Fibroblast of skin of right quadriceps (primary cell): Measurements from ENCODE around the gene TTC31.
A peak's percentile ranks its signal among the peaks of the same experiment; 100 is the strongest.

Experiments
- DNase-seq: peaks from one replicate; pipeline ENCODE4 v3.0.0-alpha.2; 2013

TTC31 gene

GRCh38 chr2:74488643-74489481, 6.0 kb downstream of the TTC31 start:
- no peak for DNase-seq

- no peak for DNase-seq
Measured at GRCh38 chr2:74489906-74490305, 7.0 kb downstream of the TTC31 start.

GRCh38 chr2:74491648-74492544, 9.0 kb downstream of the TTC31 start:
- DNase-seq, result no peak

GRCh38 chr2:74493546-74493945, 10.7 kb downstream of the TTC31 start:
- DNase-seq, result no peak

- DNase-seq, result no peak
Measured at GRCh38 chr2:74495440-74495839, 12.6 kb downstream of the TTC31 start.

DNA sequence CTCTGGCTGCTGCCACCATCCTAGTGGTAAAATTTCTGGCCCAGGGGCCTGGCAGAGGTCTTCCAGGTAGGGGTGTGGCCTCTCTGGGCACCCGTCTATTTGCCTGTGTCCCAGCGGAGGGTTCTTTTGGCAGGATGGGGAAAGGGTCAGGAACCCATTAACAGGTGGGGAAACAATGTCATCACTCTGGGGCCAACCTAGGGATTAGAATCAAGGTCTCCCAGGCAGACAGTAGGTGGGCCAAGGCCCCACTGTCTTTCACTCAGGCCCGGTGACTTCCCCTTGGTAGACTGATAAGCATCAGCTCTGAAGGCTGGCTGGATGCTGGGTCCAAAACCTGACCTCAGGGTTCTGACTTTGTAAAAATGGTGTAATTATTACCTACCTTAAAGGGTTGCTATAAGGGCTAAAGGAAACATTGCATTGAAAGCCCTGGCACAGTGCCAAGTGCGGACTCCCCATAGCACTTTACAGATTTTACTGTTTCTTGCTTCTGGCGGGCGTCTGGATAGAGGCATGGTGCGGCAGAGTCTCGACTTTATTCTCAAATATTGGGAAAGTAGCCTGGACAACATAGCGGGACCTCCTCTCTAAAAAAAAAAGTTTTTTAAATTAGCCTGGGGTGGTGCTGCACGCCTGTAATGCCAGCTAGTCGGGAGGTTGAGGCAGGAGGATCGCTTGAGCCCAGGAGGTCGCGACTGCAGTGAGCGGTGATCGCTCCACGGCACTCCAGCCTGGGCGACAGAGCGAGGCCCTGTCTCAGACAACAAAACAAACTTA, 14.3 kb downstream of the TTC31 start:
- no peak for DNase-seq

DNA sequence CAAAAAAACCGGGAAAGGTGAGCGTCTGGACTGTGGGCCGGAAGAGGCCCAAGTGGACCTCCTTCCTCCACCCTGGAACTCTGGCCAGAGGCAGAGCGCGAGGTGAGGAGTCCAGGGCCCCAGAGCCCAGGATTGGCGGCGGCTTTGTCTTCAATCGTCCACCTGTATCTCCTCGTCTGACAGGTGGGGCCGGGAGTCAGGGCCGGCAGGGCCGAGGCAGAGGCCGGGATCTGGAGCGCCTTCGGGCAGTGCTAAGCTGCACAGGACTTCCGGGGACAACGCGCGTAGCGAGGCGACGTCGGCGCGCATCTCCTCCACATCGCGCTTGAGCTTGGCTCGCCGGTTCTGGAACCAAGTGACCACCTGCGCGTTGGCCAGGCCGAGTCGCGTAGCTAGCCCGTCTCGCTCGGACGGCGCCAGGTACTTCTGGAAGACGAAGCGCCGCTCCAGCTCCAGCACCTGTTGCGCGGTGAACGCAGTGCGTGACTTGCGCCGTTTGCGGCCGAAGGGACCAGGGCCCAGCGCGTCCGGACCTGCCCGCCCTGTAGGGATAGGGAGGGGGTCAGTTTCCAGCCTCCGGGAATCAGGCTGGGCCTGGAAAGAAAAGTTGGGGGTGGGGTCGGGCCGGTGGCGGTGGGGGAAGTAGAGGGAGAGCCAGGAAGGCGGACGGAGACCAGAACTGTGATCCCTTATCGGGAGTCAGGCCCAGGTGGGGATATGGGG, 15.1 kb downstream of the TTC31 start:
- DNase-seq, result no peak

- no peak for DNase-seq
Measured at GRCh38 chr2:74498500-74499266, 15.8 kb downstream of the TTC31 start.

- no peak for DNase-seq
Measured at GRCh38 chr2:74499267-74499939, 16.5 kb downstream of the TTC31 start, which contains the start of gene LBX2. Gene LBX2, minus strand, starts transcription at chr2:74499603. Its CDS starts 66 bp downstream, at chr2:74499537.

DNA sequence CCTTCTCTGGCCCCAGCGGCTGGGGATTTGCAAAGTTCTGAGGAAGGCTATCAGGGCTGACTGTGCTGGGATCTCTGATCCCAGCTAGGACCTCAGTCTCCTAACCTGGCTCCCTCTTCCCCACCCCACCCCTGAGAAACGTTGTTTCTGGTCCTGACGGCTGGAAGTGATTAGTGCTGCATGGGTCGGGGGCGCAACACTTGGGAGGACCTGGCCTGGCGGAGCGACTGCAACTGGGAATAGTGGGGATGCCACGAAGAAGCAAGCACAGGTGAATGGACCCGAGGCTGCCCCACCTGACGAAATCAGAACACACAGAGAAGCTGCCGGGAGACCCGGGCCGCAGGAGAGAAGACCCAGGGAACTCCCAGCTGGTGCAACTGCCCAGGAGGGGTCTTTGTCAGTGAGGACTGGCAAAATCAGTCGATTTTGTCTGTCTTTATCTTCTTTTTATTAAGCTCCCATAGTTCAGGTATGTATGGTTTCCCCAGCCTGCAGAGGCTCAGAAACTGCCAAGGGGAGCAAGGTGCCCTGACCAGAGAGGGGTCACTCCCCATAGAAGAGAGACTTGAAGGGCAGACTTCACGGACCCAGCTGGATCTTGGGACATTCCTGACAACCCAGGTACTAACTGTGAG, 17.2 kb downstream of the TTC31 start:
- no peak for DNase-seq

DNA sequence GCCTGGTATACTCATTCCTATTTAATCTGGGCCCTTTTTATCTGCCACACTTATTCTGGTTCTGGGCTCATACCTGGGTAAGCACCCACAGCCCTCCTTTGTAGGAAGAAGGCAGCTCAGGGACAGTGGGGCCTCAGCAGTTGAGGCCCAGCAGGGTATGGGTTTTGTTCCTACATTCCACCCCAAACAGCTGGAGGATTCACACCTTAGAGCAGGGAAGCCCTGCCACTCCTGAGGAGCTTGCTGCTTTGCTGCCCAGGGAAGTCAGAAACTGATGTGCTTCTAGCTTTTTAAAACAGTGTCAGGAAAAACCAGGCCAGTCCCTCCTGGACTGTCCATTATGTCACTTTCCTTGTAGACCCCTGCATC, 17.7 kb downstream of the TTC31 start:
- no peak for DNase-seq

DNA sequence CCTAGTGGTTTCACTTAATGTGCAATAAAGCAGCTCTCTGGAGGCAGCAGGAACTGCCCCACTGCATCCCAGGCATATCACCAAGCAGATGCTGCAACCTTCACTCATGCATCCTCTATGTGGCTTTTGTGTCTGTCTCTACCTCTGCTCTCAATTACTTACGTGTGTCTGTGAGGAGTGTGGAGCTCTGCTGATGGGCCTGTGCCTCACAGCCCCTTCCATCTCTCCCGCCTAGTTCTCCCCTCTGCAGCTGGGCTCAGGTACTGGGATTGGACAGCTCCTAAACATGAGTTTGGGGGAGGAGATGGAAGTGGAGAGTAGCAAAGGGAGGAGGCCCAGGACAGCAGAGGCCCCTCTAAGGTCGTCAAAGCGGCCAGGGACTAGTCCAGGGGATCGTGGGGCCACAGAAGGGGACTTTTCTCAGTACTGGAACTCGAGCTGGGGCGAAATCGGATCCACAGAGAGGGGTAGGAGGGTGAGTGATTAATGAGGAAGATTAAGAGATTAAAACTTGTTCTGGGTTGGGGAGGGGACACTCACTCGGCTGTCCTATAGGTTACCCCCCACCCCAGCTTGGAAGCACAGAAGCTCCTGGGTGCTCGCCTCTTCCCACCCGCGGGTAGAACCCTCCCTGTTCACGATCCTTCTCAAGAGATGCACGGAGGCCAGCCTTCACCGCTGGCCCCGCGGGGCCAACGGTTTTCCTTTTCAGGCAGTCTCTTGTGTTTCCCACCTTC, 18.6 kb downstream of the TTC31 start:
- DNase-seq, result no peak

GRCh38 chr2:74502147-74502719, 19.4 kb downstream of the TTC31 start:
- no peak for DNase-seq

- peak; percentile 66 for DNase-seq
Measured at GRCh38 chr2:74502720-74503505, 20.0 kb downstream of the TTC31 start.

- DNase-seq, result no peak
Measured at GRCh38 chr2:74503506-74504475, 20.9 kb downstream of the TTC31 start.

DNA sequence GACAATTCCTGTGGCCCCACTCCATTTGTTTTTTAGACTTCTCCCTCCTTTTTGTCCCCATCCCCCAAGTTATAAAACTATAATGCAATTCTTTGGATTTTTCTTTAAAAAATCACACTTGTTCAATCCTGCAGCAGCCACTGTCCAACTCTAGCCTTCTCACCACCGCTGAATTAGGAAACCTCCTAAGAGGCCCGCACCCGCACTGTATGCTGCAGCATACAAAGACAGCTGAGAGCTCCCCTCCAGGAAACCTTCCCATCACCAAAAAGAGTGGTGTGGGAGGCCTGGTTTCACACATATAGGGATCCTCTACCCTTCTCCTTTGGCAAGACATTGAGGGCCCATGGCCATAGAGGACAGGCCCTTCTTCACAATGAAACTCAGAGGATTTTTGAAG, 21.7 kb downstream of the TTC31 start:
- DNase-seq, result no peak
